CD4-positive, alpha-beta T cell treated with Interleukin-15 for 1 hour (primary cell): Measurements from ENCODE around the gene CDNF.

ENCODE experiments used
- DNase-seq: peaks from one replicate; pipeline ENCODE4 v3.0.0-alpha.2; 2020

CDNF gene

GRCh38 chr10:14784459-14785055 is 53.3 kb downstream of the CDNF start:
- DNase-seq = no peak

GRCh38 chr10:14782691-14783363 is 55.0 kb downstream of the CDNF start:
- DNase-seq = no peak

- DNase-seq = no peak
Measured at GRCh38 chr10:14781763-14782162, 56.1 kb downstream of the CDNF start.

- no peak for DNase-seq
Measured at GRCh38 chr10:14779001-14779651, 58.7 kb downstream of the CDNF start.

- no peak for DNase-seq
Measured at GRCh38 chr10:14776546-14776945, 61.3 kb downstream of the CDNF start.

GRCh38 chr10:14775656-14776055 is 62.2 kb downstream of the CDNF start:
- no peak for DNase-seq

GRCh38 chr10:14774797-14775196 is 63.0 kb downstream of the CDNF start, which contains the start of gene FAM107B:
Gene FAM107B, minus strand, starts transcription at chr10:14774897. Its CDS starts 234 bp downstream, at chr10:14774663.
- DNase-seq = no peak

GRCh38 chr10:14774214-14774580 is 63.6 kb downstream of the CDNF start:
- no peak for DNase-seq

GRCh38 chr10:14773551-14774213 is 64.2 kb downstream of the CDNF start:
- DNase-seq = no peak

- DNase-seq = no peak
Measured at GRCh38 chr10:14772399-14772798, 65.4 kb downstream of the CDNF start.

- DNase-seq = no peak
Measured at GRCh38 chr10:14770927-14771326, 66.9 kb downstream of the CDNF start.
